Epithelial cell of esophagus (primary cell): Measurements from ENCODE around the gene SIX6.
A peak's percentile ranks its signal among the peaks of the same experiment; 100 is the strongest.

Experiments used
- DNase-seq: peaks from one replicate; pipeline ENCODE4 v3.0.0; 2010; ENCODE audit warnings: low read depth
- H3K4me3 ChIP-seq: 2 replicates; pipeline ENCODE4 v1.5.1; 2011; ENCODE audit warnings: mild to moderate bottlenecking, low read length, control low read depth
- CTCF ChIP-seq: IDR thresholded peaks from 2 replicates; pipeline ENCODE4 v1.5.1; 2011; ENCODE audit warnings: low read depth, mild to moderate bottlenecking, low read length, control low read depth, inconsistent platforms; ENCODE audit not compliant: insufficient read depth; ENCODE audit errors: missing control alignments

The SIX6 gene

GRCh38 chr14:60544659-60545058, 35.7 kb downstream of the SIX6 start:
- no peak for TF ChIP-seq CTCF
- DNase-seq, result no peak
- no peak overlapping the region for H3K4me3 ChIP-seq

GRCh38 chr14:60553808-60554207, 44.9 kb downstream of the SIX6 start:
- peak; percentile 19 for DNase-seq
- no peak for TF ChIP-seq CTCF

GRCh38 chr14:60561845-60562746, 53.1 kb downstream of the SIX6 start:
- peak; percentile 77 for DNase-seq
- H3K4me3 ChIP-seq, result no peak overlapping the region
- TF ChIP-seq CTCF, result peak; percentile 88

More at GRCh38 chr14:60553808-60554207, 44.9 kb downstream of the SIX6 start:
- no peak overlapping the region for H3K4me3 ChIP-seq
